Measurements from ENCODE around the gene SOHLH1. TPM values are rescaled to one million over a fixed set of nuclear protein-coding genes. Genes with fewer than 3 reads are reported as not detected.

The SOHLH1 gene
- total RNA-seq, 1 donor from 2014 or later = not detected

DNA sequence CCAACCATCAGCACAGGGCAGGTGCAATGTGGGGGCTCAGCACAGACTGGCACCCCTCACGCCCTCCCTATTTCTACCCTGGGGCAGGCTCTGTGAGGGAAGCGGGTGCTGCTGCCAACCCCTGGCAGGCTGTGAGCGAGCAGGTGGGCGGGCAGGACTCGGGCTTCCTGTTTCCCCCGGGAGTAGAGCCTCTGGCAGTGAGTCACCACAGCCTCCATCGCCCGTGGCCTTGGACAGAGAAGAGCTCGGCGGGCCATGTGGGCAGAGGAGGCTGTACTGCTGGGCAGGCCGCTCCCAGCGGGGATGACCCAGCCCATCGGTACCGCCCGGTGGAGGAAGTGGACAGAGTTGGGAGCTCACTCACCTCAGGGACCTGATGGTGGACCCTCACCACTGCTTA, 19.3 kb upstream of the SOHLH1 start:
- TF ChIP-seq, protein P1, sequence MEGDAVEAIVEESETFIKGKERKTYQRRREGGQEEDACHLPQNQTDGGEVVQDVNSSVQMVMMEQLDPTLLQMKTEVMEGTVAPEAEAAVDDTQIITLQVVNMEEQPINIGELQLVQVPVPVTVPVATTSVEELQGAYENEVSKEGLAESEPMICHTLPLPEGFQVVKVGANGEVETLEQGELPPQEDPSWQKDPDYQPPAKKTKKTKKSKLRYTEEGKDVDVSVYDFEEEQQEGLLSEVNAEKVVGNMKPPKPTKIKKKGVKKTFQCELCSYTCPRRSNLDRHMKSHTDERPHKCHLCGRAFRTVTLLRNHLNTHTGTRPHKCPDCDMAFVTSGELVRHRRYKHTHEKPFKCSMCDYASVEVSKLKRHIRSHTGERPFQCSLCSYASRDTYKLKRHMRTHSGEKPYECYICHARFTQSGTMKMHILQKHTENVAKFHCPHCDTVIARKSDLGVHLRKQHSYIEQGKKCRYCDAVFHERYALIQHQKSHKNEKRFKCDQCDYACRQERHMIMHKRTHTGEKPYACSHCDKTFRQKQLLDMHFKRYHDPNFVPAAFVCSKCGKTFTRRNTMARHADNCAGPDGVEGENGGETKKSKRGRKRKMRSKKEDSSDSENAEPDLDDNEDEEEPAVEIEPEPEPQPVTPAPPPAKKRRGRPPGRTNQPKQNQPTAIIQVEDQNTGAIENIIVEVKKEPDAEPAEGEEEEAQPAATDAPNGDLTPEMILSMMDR (IDR thresholded peaks at IDR 0.05) = no peak
- H3K27me3 ChIP-seq = peaks cover 4% of the 10 kb centered on the region
- no peaks in the 10 kb centered on the region for H3K4me1 ChIP-seq
- intact Hi-C loops (cut with DNase I) = no loop called here
- H3K9me3 ChIP-seq = no peaks in the 10 kb centered on the region
- no peak overlapping the region for H3K4me3 ChIP-seq
- DNase-seq (ENCODE audit: low spot score in 2 of 2) = no peak
- H3K27ac ChIP-seq = no peak overlapping the region
- H3K36me3 ChIP-seq = no peaks in the 10 kb centered on the region

DNA sequence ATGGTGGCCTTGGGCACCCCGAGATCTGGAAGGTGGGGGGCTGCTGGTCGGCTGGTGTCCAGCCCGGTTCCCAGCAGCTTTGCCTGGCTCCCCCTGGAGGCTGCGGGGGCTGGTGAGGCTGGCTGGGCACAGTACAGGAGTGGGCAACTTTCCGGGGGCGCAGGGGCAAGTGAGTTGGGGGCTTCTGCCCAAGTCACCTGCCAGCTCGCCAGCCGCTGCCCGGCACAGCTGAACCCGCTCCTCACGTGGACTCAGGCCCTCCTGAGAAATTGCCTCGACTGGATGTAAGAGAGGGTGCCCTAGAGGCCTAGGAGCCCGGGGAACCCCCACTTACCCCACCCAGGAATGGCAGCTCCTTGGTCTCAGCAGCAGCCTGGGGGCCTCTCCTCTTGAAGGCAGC, 18.1 kb upstream of the SOHLH1 start:
- no peak for DNase-seq (ENCODE audit: low spot score in 2 of 2)
- H3K27me3 ChIP-seq = peaks cover 11% of the 10 kb centered on the region
- H3K36me3 ChIP-seq = no peaks in the 10 kb centered on the region
- no peaks in the 10 kb centered on the region for H3K4me1 ChIP-seq
- H3K27ac ChIP-seq = no peak overlapping the region
- TF ChIP-seq, protein P1 (IDR thresholded peaks at IDR 0.05) = no peak
- no peak overlapping the region for H3K4me3 ChIP-seq
- intact Hi-C loops (cut with DNase I) = no loop called here
- no peaks in the 10 kb centered on the region for H3K9me3 ChIP-seq

DNA sequence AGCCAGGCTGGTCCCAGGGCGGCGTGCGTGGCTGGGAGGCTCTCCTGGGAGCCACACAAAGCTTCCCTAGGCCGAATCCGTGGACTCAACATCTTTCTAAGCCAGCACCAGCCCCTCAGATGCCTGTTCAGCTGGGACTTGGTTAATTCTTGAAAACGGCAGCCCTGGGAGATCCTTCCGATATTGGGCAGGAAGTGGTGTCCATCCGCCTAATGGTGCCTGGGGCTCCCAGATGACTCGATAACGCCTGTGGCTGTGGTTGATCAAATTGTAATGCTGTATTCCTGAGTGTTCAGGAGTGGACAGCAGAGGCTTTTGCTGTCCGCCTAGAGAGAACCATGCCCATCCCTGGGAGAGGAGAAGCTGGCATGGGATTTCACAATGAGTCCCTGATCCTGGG, 16.8 kb upstream of the SOHLH1 start:
- intact Hi-C loops (cut with DNase I) = no loop called here
- H3K27me3 ChIP-seq = peaks cover 11% of the 10 kb centered on the region

DNA sequence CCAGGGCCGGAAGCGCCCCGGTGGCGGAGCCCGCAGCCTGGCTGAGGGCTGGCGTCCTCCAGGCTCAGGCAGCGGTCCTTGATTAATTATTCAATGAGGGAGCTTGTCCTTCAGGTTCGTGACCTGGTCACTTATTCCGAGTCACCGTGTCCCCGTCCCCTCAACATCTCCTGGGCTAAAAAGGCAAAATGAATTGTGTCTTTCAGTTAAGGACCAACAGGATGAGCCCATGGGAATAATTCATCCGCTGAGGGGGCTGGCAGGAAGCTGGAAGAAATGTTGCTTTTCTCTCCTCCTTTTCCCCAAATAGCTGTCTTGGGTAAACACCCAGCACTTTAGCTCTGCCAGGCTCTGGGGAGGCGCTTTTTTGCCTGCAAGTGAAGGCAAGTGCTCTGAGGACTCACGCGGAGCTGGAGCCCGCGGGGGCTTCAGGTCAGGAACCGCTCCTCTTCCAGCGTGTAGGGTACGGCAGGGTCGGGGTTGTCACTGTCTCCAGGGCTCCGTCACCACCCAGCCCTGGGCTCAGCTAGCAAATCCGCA, 15.8 kb upstream of the SOHLH1 start:
- no peak for DNase-seq (ENCODE audit: low spot score in 2 of 2)
- intact Hi-C loops (cut with DNase I) = no loop called here
- Histone ChIP-seq H3K36me3 (no peaks in the 10 kb centered on the region), H3K9me3 (no peaks in the 10 kb centered on the region), H3K4me3 (no peak overlapping the region), H3K27me3 (peaks cover 11% of the 10 kb centered on the region), H3K27ac (no peak overlapping the region), H3K4me1 (no peaks in the 10 kb centered on the region)
- TF ChIP-seq, protein P1 (IDR thresholded peaks at IDR 0.05) = no peak

More for the DNA sequence above, 16.8 kb upstream of the SOHLH1 start:
- Histone ChIP-seq H3K4me1 (no peaks in the 10 kb centered on the region), H3K36me3 (no peaks in the 10 kb centered on the region), H3K9me3 (no peaks in the 10 kb centered on the region), H3K27ac (no peak overlapping the region), H3K4me3 (no peak overlapping the region)
- DNase-seq (ENCODE audit: low spot score in 2 of 2) = no peak
- TF ChIP-seq, protein P1 (IDR thresholded peaks at IDR 0.05) = no peak

- Histone ChIP-seq H3K9me3 (no peaks in the 10 kb centered on the region), H3K4me3 (no peak overlapping the region), H3K4me1 (no peaks in the 10 kb centered on the region), H3K27me3 (peaks cover 10% of the 10 kb centered on the region), H3K36me3 (no peaks in the 10 kb centered on the region), H3K27ac (no peak overlapping the region)
- TF ChIP-seq, protein P1 (IDR thresholded peaks at IDR 0.05) = no peak
- intact Hi-C loops (cut with DNase I) = no loop called here
- DNase-seq (ENCODE audit: low spot score in 2 of 2) = no peak
These were observed 15.2 kb upstream of the SOHLH1 start for GRCh38 chr9:135714242-135715055.
